HS-5 (cell line): Measurements from ENCODE around the gene RNU6-9.

Experiments
- DNase-seq: peaks from one replicate; pipeline ENCODE4 v3.0.0-alpha.2; 2012; ENCODE audit warnings: low read depth

Gene RNU6-9

DNA sequence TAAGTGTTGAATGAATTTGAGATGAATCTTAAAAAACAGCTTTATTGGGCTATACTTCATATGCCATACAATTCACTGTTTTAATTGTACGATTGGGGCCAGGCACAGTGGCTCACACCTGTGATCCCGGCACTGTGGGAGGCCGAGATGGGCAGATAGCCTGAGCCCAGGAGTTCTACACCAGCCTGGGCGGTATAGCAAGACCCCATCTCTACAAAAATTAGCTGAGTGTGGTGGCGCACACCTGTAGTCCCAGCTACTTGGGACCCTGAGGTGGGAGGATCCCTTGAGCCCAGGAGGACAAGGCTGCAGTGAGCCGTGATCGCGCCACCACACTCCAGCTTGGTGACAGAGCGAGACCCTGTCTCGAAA is 42.9 kb downstream of the RNU6-9 start:
- no peak for DNase-seq

- no peak for DNase-seq
These were observed 44.0 kb downstream of the RNU6-9 start for GRCh38 chr19:937259-937694.

DNA sequence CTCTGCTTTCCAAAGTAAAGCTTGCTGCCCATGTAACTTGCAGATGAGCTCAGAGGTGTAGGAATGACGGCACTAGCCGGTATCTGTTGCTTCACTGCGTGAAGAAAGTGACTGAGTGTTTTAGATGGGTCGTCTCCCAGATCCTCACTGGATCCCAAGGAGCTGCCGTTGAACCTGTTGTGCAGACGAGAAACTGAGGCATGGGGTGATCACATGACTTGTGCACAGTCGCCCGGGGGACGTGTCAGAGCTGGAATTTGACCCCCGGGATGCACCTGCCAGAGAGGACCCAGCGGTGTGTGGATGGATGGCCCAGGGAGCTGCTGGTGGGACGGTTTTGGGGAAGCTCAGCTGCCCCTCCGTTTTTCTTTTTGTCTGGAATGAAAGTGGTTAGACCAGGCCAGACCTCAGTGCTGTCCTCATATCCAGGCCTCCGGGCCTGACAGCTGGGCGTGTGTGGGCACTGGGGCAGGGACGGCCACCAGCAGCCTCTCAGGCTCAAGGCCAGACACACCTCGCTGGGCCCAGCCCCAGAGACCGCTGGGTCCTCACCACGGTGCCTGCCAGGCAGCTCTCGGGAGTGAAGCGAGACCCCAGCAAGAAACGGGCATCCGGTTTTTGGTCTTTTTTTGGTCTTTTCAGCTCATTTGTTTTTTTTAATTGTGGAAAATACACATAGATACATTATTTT is 45.1 kb downstream of the RNU6-9 start:
- no peak for DNase-seq

DNA sequence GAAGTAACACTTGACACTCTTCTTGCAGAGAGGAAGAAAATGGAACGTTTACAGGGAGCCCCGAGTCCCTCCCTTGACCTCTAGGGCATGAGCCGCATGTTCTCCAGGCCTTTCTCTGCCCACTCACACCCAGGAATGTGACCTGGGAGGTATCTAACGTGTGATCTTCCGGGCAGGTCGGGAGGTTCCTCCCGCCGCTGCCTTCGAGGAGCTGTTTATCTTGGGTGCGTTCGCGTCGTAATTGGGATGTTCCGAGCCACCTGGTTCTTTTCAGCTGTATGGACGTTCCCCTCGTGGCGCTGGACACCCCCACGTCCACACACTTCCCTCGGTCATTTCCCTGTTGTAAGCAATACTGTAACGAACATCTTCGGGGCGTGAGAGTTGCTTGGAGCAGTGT is 46.2 kb downstream of the RNU6-9 start:
- DNase-seq = no peak

DNA sequence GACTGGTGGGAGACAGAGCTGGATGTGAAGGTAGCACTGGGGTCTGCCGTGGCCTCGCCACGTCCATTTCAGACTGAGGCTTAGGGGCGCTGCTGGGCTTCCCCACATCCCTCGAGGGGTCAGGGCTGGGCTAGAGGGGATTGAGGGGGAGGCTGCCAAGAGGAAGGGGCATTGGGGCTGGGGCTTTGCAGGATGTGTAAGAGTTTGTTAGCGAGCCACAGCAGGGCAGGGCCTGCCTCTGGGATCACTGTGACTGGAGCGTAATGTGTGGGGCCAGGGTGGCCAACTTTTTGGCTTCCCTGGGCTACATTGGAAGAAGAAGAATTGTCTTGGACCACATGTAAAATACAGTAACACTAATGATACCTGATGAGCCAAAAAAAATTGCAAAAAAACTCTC is 46.6 kb downstream of the RNU6-9 start:
- no peak for DNase-seq

DNA sequence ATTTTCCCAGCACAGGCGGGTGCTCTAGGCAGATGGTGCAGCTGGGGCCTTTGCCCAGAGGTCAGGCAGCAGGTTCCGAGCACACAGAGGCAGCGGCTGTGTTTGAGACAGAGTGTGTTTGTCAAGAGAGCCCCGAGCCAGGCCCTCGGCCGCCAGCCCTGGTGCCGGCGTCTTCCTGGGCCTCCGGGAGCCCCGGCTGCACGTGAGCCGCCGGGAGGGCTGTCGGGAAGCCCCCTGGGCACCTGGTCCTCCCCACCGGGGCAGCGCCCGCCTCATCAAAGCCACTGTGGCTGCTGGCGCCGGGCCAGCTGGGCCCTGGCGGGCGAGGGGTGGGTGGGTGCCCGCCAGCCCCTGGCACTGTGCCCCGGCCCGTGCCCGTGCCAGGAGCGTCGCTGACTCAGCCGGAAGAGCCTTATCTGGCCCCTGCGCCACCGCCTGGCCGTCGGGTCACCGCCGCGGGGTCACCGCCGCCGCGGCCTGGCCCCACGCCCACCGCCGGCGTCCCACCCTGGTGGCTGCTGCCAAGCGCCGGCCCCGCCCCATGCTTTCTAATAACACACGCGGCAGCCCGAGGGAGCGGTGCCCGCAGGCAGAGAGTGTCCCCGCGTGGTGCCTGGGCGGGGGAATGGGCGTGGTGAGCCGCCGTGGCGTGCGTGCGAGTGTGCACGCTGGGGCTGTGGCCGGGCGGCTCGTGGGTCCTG is 47.5 kb downstream of the RNU6-9 start:
- no peak for DNase-seq

GRCh38 chr19:941292-942132 is 48.2 kb downstream of the RNU6-9 start:
- no peak for DNase-seq

DNA sequence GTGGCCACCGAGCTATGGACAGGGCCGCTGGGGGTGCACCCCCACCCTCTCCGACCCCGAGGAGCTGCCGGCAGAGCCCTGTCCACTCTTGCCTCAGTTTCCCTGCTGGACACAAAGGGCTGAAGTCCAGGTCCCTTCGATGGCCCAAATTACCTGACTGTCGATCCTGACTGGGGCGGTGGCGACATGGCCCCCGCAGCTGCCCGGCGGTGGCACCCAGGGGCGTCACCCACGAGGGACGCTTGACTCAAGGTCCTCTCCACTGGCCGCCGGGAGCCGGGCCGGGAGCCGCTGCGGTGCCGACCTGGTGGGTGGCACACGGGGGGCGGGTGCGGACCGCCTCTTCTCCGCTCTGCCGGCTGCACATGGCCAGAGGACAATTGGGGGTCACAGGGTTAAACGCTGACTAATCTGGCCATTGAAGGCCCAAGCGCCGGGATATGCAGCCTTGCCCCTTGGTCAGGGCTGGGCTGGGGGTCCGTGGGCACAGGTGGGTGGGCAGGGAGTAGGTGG is 48.9 kb downstream of the RNU6-9 start:
- DNase-seq = no peak
